Vagina (tissue), 2 donors: ENCODE data around the gene RYR2. TPM values are rescaled to one million over a fixed set of nuclear protein-coding genes. Genes with fewer than 3 reads are reported as not detected.

ENCODE experiments used
- DNase-seq, 2 donors: peaks; one replicate each; pipeline ENCODE4 v3.0.0-alpha.2; 2017; ENCODE audit errors: extremely low spot score in 2 of 2
- H3K27ac ChIP-seq: fragments of 200-600 bp; sonication (generic); one replicate; pipeline ENCODE4 v1.5.1; 2019
- H3K27me3 ChIP-seq: fragments of 200-600 bp; sonication (generic); one replicate; pipeline ENCODE4 v1.5.1; 2019
- H3K36me3 ChIP-seq, 2 donors: fragments of 200-600 bp; sonication (generic); one replicate each; pipeline ENCODE4 v1.5.1; 2017 to 2019
- H3K4me1 ChIP-seq: fragments of 200-600 bp; sonication (generic); one replicate; pipeline ENCODE4 v1.5.1; 2019
- H3K4me3 ChIP-seq, 2 donors: fragments of 200-600 bp; sonication (generic); 1 replicate in 1 of 2; 2 replicates in 1 of 2; pipeline ENCODE4 v1.5.1; 2016 to 2019
- H3K9me3 ChIP-seq: fragments of 200-600 bp; sonication (generic); one replicate; pipeline ENCODE4 v1.5.1; 2019
- CTCF ChIP-seq, 3 experiments: fragments of 450-650 bp in 2 of 3; fragments of 200-600 bp in 1 of 3; sonication (generic) in 1 of 3; IDR thresholded peaks; one replicate each; pipeline ENCODE4 v1.5.1; 2017 to 2019; ENCODE audit warnings: antibody characterized with exemption in 3 of 3, mild to moderate bottlenecking in 2 of 3, moderate library complexity in 2 of 3
- POLR2A ChIP-seq, 2 donors: fragments of 450-650 bp; IDR thresholded peaks; one replicate each; pipeline ENCODE4 v1.6.1; 2017; ENCODE audit warnings: antibody characterized with exemption in 2 of 2, mild to moderate bottlenecking in 2 of 2, moderate library complexity in 2 of 2
- POLR2AphosphoS5 ChIP-seq, 2 donors: sonication (generic); formaldehyde crosslinking; IDR thresholded peaks; one replicate each; pipeline ENCODE4 v1.9.0; 2017; ENCODE audit warnings: antibody characterized with exemption in 2 of 2, mild to moderate bottlenecking in 2 of 2, low read depth in 1 of 2; ENCODE audit not compliant: insufficient read depth in 1 of 2
- intact Hi-C: fragments of 100-400 bp; cut with DNase I; formaldehyde crosslinking; loops from one replicate; pipeline ENCODE4 v1.15.1; 2023
- total RNA-seq: library from RNA; depleted of rRNA; stranded (reverse); fragments of >200 nt; gene quantifications from one replicate; pipeline ENCODE4 v1.2.3, GENCODE V29; 2016

The RYR2 gene
- total RNA-seq, 1 donor from 2014 or later: 1.5 TPM

GRCh38 chr1:237186675-237187074 is 144.7 kb downstream of the RYR2 start:
- no peak overlapping the region for H3K4me3 ChIP-seq
- H3K9me3 ChIP-seq: no peaks in the 10 kb centered on the region
- no peaks in the 10 kb centered on the region for H3K36me3 ChIP-seq
- DNase-seq: no peak
- no peaks in the 10 kb centered on the region for H3K27me3 ChIP-seq
- TF ChIP-seq POLR2A (IDR thresholded peaks at IDR 0.05) (no peak), POLR2AphosphoS5 (IDR thresholded peaks at IDR 0.05; ENCODE audit: insufficient read depth in 1 of 2, low read depth in 1 of 2) (no peak), CTCF (IDR thresholded peaks at IDR 0.05) (no peak)
- intact Hi-C loops: no loop called here
- no peaks in the 10 kb centered on the region for H3K4me1 ChIP-seq
- H3K27ac ChIP-seq: no peak overlapping the region

- H3K4me1 ChIP-seq: no peaks in the 10 kb centered on the region
Measured at GRCh38 chr1:237187842-237188241, 145.9 kb downstream of the RYR2 start.

GRCh38 chr1:237191403-237191802 is 149.4 kb downstream of the RYR2 start:
- Histone ChIP-seq H3K9me3 (no peaks in the 10 kb centered on the region), H3K4me3 (no peak overlapping the region), H3K27ac (no peak overlapping the region), H3K27me3 (no peaks in the 10 kb centered on the region), H3K4me1 (no peaks in the 10 kb centered on the region), H3K36me3 (no peaks in the 10 kb centered on the region)
- no peak for DNase-seq
- intact Hi-C loops: no loop called here
- TF ChIP-seq POLR2AphosphoS5 (IDR thresholded peaks at IDR 0.05; ENCODE audit: insufficient read depth in 1 of 2, low read depth in 1 of 2): no peak
- TF ChIP-seq CTCF (IDR thresholded peaks at IDR 0.05): no peak
- TF ChIP-seq POLR2A (IDR thresholded peaks at IDR 0.05): no peak

More at GRCh38 chr1:237187842-237188241, 145.9 kb downstream of the RYR2 start:
- H3K27ac ChIP-seq: no peak overlapping the region
- no peaks in the 10 kb centered on the region for H3K36me3 ChIP-seq
- TF ChIP-seq POLR2A (IDR thresholded peaks at IDR 0.05) (no peak), CTCF (IDR thresholded peaks at IDR 0.05) (no peak), POLR2AphosphoS5 (IDR thresholded peaks at IDR 0.05; ENCODE audit: insufficient read depth in 1 of 2, low read depth in 1 of 2) (no peak)
- no peak for DNase-seq
- H3K4me3 ChIP-seq: no peak overlapping the region
- intact Hi-C loops: no loop called here
- H3K9me3 ChIP-seq: no peaks in the 10 kb centered on the region
- no peaks in the 10 kb centered on the region for H3K27me3 ChIP-seq

- H3K4me1 ChIP-seq: no peaks in the 10 kb centered on the region
- no peaks in the 10 kb centered on the region for H3K27me3 ChIP-seq
- intact Hi-C loops: no loop called here
- no peak for DNase-seq
- H3K36me3 ChIP-seq: no peaks in the 10 kb centered on the region
- H3K9me3 ChIP-seq: no peaks in the 10 kb centered on the region
- H3K4me3 ChIP-seq: no peak overlapping the region
- H3K27ac ChIP-seq: no peak overlapping the region
- TF ChIP-seq POLR2AphosphoS5 (IDR thresholded peaks at IDR 0.05; ENCODE audit: insufficient read depth in 1 of 2, low read depth in 1 of 2): no peak
- TF ChIP-seq POLR2A (IDR thresholded peaks at IDR 0.05): no peak
- no peak for TF ChIP-seq CTCF (IDR thresholded peaks at IDR 0.05)
Measured at GRCh38 chr1:237197470-237198425, 155.8 kb downstream of the RYR2 start.

GRCh38 chr1:237199026-237199425 is 157.0 kb downstream of the RYR2 start:
- TF ChIP-seq POLR2AphosphoS5 (IDR thresholded peaks at IDR 0.05; ENCODE audit: insufficient read depth in 1 of 2, low read depth in 1 of 2) (no peak), CTCF (IDR thresholded peaks at IDR 0.05) (no peak), POLR2A (IDR thresholded peaks at IDR 0.05) (no peak)
- DNase-seq: no peak
- Histone ChIP-seq H3K36me3 (no peaks in the 10 kb centered on the region), H3K4me1 (no peaks in the 10 kb centered on the region), H3K4me3 (no peak overlapping the region), H3K9me3 (no peaks in the 10 kb centered on the region), H3K27ac (no peak overlapping the region), H3K27me3 (no peaks in the 10 kb centered on the region)
- intact Hi-C loops: no loop called here
